ENCODE measurements around the gene UBE2F. TPM values are rescaled to one million over a fixed set of nuclear protein-coding genes. Genes with fewer than 3 reads are reported as not detected.

Gene UBE2F
- total and polyA plus RNA-seq, 2 of the 13 experiments (the other 11 are each of a cell fraction or from before 2014, with no cell fraction given), result 35.4 to 73.1 TPM

DNA sequence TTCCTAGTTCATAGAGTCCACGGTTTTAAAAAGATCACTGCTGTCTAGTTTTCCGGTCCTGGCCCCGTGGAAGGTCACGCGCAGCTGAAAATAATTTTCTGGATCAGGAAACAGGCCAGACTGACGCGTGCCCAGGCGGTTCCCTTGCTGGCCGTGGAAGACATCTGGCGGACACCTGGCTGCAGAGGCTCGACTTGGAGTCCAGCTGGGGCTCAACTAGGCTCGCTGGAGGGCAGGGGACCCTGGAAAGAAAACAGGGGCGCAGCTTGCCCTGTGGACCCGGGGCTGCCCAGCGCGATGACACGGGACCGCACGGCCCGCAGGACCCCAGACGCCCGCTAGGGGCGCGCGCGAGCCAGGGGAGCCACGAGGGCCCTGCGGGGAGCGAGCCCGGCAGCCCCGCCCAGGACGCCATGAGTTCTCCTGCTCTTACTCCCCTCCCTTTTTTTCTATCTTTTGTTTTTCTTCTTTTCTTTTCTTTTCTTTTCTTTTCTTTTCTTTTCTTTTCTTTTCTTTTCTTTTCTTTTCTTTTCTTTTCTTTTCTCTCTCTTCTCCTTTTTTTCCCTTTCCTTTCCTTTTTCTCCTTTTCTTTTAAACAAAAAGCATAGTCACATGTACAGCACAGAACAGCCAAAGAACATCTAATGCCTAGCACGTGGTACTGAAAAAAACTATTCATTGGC is 43.2 kb upstream of the UBE2F start (continued):
- TF ChIP-seq, protein P1, sequence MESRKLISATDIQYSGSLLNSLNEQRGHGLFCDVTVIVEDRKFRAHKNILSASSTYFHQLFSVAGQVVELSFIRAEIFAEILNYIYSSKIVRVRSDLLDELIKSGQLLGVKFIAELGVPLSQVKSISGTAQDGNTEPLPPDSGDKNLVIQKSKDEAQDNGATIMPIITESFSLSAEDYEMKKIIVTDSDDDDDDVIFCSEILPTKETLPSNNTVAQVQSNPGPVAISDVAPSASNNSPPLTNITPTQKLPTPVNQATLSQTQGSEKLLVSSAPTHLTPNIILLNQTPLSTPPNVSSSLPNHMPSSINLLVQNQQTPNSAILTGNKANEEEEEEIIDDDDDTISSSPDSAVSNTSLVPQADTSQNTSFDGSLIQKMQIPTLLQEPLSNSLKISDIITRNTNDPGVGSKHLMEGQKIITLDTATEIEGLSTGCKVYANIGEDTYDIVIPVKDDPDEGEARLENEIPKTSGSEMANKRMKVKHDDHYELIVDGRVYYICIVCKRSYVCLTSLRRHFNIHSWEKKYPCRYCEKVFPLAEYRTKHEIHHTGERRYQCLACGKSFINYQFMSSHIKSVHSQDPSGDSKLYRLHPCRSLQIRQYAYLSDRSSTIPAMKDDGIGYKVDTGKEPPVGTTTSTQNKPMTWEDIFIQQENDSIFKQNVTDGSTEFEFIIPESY (CRISPR knock-in tag; IDR thresholded peaks at IDR 0.05), result peak; percentile 8; the same call in 1 of the 2 replicates
- TF ChIP-seq HES4 (CRISPR knock-in tag; IDR thresholded peaks at IDR 0.05; ENCODE audit: borderline replicate concordance), result no peak

DNA sequence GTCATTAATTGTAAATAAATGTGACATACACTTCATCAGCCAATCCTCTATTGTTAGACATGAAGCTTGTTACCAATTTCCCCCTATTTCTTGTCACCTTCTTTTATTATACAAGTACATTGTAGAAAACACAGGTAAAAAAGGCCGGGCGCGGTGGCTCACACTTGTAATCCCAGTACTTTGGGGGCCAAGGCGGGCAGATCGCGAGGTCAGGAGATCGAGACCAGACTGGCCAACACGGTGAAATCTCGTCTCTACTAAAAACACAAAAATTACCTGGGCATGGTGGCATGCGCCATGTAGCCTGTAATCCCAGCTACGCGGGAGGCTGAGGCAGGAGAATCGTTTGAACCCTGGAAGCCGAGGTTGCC is 42.7 kb upstream of the UBE2F start:
- WGBS (ENCODE audit: low lambda C conversion rate), result 77% methylated on average over 14 of the region's 14 CpGs
- POLR2A ChIA-PET, result no interaction called here
- Histone ChIP-seq H3K9ac (ENCODE audit: insufficient read depth, low read depth, low read length) (no peak overlapping the region), H3K4me1 (ENCODE audit: insufficient read depth, low read length) (peaks cover 8% of the 10 kb centered on the region), H2AFZ (ENCODE audit: low read length) (no peak overlapping the region), H3K4me3 (replicated peaks in 1 of 3; ENCODE audit: insufficient read depth in 1 of 3, low read depth in 2 of 3, low read length in 3 of 3) (no peak overlapping the region), H3K27me3 (ENCODE audit: control insufficient read depth in 1 of 2, insufficient read depth in 2 of 2, low read length in 2 of 2) (peaks cover 2 to 41% of the 10 kb centered on the region in 2 experiments; a peak in 4 of 5 replicates), H3K36me3 (replicated peaks in 1 of 2; ENCODE audit: control insufficient read depth in 1 of 2, insufficient read depth in 2 of 2, low read length in 2 of 2) (no peaks in the 10 kb centered on the region), H3K79me2 (ENCODE audit: insufficient read depth, low read length) (no peaks in the 10 kb centered on the region), H3K9me3 (ENCODE audit: low read length) (no peaks in the 10 kb centered on the region), H4K20me1 (ENCODE audit: insufficient read depth, low read length) (no peaks in the 10 kb centered on the region), H3K27ac (ENCODE audit: extremely low read length, insufficient read depth, low read length) (no peak overlapping the region), H3K4me2 (ENCODE audit: low read depth, low read length) (no peak overlapping the region)
- intact Hi-C loops (cut with micrococcal nuclease; ENCODE audit: unreplicated experiment), result no loop called here
- ATAC-seq (no peak), DNase-seq (ENCODE audit: low spot score) (no peak), FAIRE-seq (no peak)
- BruUV-seq (replicated peaks), result no TSS peak
- TF ChIP-seq ZFAT (CRISPR knock-in tag; conservative IDR thresholded peaks at IDR 0.05), result no peak
- TF ChIP-seq, protein P2, sequence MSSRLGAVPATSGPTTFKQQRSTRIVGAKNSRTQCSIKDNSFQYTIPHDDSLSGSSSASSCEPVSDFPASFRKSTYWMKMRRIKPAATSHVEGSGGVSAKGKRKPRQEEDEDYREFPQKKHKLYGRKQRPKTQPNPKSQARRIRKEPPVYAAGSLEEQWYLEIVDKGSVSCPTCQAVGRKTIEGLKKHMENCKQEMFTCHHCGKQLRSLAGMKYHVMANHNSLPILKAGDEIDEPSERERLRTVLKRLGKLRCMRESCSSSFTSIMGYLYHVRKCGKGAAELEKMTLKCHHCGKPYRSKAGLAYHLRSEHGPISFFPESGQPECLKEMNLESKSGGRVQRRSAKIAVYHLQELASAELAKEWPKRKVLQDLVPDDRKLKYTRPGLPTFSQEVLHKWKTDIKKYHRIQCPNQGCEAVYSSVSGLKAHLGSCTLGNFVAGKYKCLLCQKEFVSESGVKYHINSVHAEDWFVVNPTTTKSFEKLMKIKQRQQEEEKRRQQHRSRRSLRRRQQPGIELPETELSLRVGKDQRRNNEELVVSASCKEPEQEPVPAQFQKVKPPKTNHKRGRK (CRISPR knock-in tag; IDR thresholded peaks at IDR 0.05), result 0 out of 2 replicates have a peak, but pooled peaks have one; percentile 18
- in situ Hi-C loops (cut with HindIII; ENCODE audit: extremely low pct_ligation_motif_present, low pct_unique_long_range_greater_than_20kb), result no loop called here
- CTCF ChIA-PET (ENCODE audit: low intra/inter-chr PET ratio, low total read pairs), result interaction anchor here (0.8 to 1.6 kb wide), 4 partner anchors 65 to 236 kb away, joined by 4 to 6 read pairs (median 5); no protein-coding TSS in a partner anchor
